Measurements from ENCODE around the gene C2orf80.

The C2orf80 gene

DNA sequence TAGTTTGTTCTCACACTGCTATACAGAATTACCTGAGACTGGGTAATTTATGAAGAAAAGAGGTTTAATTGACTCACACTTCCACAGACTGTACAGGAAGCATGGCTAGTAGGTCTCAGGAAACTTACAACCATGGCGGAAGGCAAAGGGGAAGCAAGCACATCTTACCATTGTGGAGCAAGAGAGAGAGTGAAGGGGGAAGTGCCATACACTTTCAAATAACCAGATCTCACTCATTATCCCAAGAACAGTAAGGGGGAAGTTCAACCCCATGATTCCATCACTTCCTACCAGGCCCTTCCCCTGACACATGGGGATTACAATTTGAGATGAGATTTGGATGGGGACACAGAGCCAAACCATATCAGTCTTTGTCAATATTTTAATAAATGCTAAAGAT is 38.9 kb downstream of the C2orf80 start:
- TF ChIP-seq, protein P1, sequence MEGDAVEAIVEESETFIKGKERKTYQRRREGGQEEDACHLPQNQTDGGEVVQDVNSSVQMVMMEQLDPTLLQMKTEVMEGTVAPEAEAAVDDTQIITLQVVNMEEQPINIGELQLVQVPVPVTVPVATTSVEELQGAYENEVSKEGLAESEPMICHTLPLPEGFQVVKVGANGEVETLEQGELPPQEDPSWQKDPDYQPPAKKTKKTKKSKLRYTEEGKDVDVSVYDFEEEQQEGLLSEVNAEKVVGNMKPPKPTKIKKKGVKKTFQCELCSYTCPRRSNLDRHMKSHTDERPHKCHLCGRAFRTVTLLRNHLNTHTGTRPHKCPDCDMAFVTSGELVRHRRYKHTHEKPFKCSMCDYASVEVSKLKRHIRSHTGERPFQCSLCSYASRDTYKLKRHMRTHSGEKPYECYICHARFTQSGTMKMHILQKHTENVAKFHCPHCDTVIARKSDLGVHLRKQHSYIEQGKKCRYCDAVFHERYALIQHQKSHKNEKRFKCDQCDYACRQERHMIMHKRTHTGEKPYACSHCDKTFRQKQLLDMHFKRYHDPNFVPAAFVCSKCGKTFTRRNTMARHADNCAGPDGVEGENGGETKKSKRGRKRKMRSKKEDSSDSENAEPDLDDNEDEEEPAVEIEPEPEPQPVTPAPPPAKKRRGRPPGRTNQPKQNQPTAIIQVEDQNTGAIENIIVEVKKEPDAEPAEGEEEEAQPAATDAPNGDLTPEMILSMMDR (IDR thresholded peaks at IDR 0.05) = no peak

DNA sequence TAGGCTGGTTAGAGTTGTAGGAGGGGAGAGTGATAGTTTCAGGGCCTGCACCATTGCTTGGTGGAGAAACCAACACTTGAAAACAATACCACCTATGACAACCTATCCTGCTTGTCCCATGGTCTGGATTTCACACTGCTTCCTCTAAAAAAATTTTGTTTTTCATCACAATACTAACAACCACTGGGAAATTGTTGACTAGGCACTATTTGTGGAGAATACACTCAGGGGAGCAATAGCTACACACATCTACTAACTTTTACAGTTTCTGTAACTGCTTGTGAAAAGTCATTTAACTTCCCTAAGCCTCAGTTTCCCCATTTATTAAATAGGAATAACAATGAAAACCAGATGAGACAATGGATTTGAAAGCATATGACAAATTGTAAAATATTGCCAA is 39.7 kb downstream of the C2orf80 start:
- TF ChIP-seq, protein P1 (IDR thresholded peaks at IDR 0.05) = no peak

DNA sequence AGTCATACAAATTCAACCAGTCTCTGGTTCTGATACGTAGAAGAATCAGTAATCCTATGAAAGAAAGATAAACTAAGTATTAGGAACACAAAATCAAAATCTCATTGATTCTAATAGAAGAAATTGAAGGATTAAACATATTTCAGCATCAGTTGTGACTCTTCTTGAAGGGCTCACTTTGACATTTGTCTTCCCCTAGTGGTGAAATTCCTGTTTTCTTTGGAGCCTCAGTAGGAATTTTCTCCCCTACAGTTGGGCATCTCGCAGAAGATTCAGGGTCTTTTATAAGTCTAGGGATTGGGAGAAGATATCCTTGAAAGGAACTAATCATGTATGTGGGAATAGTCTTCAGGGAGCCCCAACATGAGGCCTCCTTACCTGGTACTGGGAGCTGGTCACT is 41.0 kb downstream of the C2orf80 start:
- TF ChIP-seq, protein P1 (IDR thresholded peaks at IDR 0.05) = no peak

DNA sequence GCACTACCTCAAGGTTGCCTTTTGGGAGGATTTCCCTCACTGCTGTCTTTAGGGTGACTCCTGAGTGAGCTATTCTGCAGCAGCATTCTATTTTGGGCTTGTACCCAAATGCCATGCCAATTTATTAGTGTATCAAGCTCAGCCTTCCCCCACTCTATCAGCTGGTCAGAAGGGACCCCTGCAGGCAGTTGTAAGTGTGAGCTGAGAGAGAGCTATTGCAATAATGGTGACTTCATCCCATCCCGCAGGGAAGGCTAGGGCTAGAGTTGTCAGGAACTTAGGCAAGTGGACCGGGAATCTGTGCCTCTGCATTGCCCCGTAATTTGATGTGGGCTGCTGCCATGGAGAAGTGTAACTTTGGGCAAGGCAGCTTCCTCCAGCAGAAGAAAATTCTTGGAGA is 42.1 kb downstream of the C2orf80 start:
- TF ChIP-seq, protein P1 (IDR thresholded peaks at IDR 0.05) = no peak

DNA sequence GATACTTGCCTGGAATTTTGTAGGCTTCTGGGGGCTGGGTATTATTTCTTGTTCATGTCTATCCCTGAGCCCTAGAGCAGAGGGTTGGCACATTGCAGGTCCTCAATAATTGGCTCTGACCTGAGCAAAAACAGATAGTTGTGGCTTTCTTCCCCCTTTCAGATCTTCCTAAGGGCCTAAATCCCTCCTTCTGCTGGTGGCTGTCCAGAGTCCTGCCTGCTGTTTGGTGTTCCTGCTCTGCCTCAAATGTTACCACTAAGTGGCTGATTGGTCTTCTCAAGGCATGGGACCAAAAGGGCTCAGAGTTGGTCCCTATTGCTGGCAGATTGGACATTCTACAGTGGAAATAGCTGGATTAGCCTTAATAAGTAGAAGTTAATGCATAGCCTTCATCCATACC is 42.8 kb downstream of the C2orf80 start:
- TF ChIP-seq, protein P1 (IDR thresholded peaks at IDR 0.05) = no peak

DNA sequence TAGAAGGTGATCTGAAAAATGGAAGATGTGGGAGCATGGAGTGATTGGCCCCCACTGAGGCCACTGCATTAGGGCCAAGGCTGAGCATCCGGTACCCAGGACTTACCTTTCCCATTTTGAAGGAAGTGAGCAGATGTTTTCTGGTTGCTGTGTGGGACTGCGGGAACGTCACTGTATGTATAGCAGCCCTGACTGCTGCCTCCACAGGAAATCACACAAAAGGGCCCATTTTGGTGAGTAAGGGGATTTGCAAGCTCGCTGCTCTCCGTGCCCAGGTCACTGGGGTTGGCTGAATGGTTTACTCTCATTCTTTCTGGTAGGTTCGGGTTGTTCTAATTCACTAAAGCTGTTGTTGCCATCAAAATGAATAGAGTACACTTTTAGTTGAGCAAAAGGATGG is 43.8 kb downstream of the C2orf80 start, which contains the start of gene CRYGB:
CRYGB (minus strand) TSS at position 153 of the 400 bp plus-strand sequence; CDS start at position 115, 38 bp downstream.
- TF ChIP-seq, protein P1 (IDR thresholded peaks at IDR 0.05) = no peak

DNA sequence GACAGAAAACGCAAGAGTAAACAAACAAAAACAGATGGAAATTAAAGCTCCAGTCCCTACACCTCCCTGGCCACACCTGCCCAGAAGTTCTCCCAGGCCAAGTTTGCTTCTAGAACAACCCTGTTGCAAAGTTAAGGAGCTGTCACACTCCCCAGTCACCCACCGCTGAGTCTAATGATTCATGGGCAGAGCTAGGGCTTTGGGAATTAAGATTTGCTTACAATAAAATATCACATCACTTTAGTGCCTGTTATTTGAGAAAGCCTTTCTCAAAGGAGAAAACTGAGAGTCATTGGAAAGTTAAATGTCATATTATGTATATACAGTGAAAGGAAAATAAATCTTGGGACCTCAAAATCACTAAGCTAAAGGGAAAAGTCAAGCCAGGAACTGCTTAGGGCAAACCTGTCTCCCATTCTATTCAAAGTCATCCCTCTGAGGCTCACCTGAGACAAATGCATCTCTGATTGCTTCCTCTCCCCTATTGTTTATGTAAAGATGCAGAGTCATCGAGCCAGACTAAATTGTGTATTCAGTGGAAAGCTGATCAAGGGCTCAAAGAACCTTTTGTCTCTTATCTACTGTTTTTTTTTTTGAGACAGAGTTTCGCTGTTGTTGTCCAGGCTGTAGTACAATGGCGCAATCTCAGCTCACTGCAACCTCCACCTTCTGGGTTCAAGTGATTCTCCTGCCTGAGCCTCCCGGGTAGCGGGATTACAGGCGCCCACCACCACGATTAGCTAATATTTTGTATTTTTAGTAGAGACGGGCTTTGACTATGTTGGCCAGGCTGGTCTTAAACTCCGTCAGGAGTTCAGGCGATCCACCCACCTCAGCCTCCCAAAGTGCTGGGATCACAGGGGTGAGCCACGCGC is 46.7 kb downstream of the C2orf80 start:
- TF ChIP-seq, protein P1 (IDR thresholded peaks at IDR 0.05) = no peak

Data from LNCAP (cell line).